Cortex of kidney (tissue), 1 donor: ENCODE data around the gene SLC38A11.

Source experiments
- DNase-seq: peaks from one replicate; lab custom pipeline; 2025; lab: John Stamatoyannopoulos, UW

The SLC38A11 gene

GRCh38 chr2:164915566-164915965 is 39.8 kb downstream of the SLC38A11 start:
- no peak for DNase-seq

- no peak for DNase-seq
Measured at GRCh38 chr2:164913640-164914350, 41.5 kb downstream of the SLC38A11 start.

- DNase-seq: no peak
Measured at GRCh38 chr2:164913011-164913410, 42.3 kb downstream of the SLC38A11 start.

GRCh38 chr2:164911832-164912231 is 43.5 kb downstream of the SLC38A11 start:
- DNase-seq: no peak

- no peak for DNase-seq
Measured at GRCh38 chr2:164910101-164910899, 45.0 kb downstream of the SLC38A11 start.

- DNase-seq: no peak
Measured at GRCh38 chr2:164906947-164907346, 48.4 kb downstream of the SLC38A11 start.

GRCh38 chr2:164905307-164905706 is 50.0 kb downstream of the SLC38A11 start:
- DNase-seq: no peak

GRCh38 chr2:164903951-164904350 is 51.4 kb downstream of the SLC38A11 start:
- DNase-seq: no peak

GRCh38 chr2:164903204-164903603 is 52.1 kb downstream of the SLC38A11 start:
- no peak for DNase-seq

GRCh38 chr2:164899121-164899520 is 56.2 kb downstream of the SLC38A11 start:
- no peak for DNase-seq

GRCh38 chr2:164898475-164898874 is 56.9 kb downstream of the SLC38A11 start:
- no peak for DNase-seq

GRCh38 chr2:164897469-164898260 is 57.7 kb downstream of the SLC38A11 start:
- no peak for DNase-seq

- no peak for DNase-seq
Measured at GRCh38 chr2:164896634-164897355, 58.5 kb downstream of the SLC38A11 start.

GRCh38 chr2:164896226-164896625 is 59.1 kb downstream of the SLC38A11 start:
- no peak for DNase-seq

GRCh38 chr2:164891460-164891859 is 63.9 kb downstream of the SLC38A11 start:
- no peak for DNase-seq

GRCh38 chr2:164890544-164890943 is 64.8 kb downstream of the SLC38A11 start:
- DNase-seq: no peak

- DNase-seq: no peak
Measured at GRCh38 chr2:164888592-164888991, 66.7 kb downstream of the SLC38A11 start.

GRCh38 chr2:164887434-164888144 is 67.7 kb downstream of the SLC38A11 start:
- no peak for DNase-seq

GRCh38 chr2:164882276-164882675 is 73.0 kb downstream of the SLC38A11 start:
- DNase-seq: no peak

- DNase-seq: no peak
Measured at GRCh38 chr2:164881524-164881923, 73.8 kb downstream of the SLC38A11 start.

- no peak for DNase-seq
Measured at GRCh38 chr2:164879901-164880535, 75.3 kb downstream of the SLC38A11 start.
